Iris pigment epithelial cell (primary cell): ENCODE data around the gene ARHGAP27.

Experiments used
- DNase-seq: peaks from one replicate; pipeline ENCODE4 v3.0.0-alpha.2; 2011; ENCODE audit warnings: low read depth

Gene ARHGAP27

GRCh38 chr17:45385331-45385997 lies 47.2 kb downstream of the ARHGAP27 start:
- peak; percentile 68 for DNase-seq

GRCh38 chr17:45384789-45385262 lies 47.8 kb downstream of the ARHGAP27 start:
- DNase-seq = no peak

- DNase-seq = no peak
These were observed 48.5 kb downstream of the ARHGAP27 start for GRCh38 chr17:45384047-45384788.

GRCh38 chr17:45383003-45383402 lies 49.7 kb downstream of the ARHGAP27 start:
- no peak for DNase-seq

- DNase-seq = no peak
These were observed 50.4 kb downstream of the ARHGAP27 start for GRCh38 chr17:45382226-45382625.

- DNase-seq = peak; percentile 36
These were observed 51.7 kb downstream of the ARHGAP27 start for GRCh38 chr17:45380991-45381390.

- no peak for DNase-seq
These were observed 52.5 kb downstream of the ARHGAP27 start for GRCh38 chr17:45380046-45380765.

- DNase-seq = no peak
These were observed 55.3 kb downstream of the ARHGAP27 start for GRCh38 chr17:45377401-45377800.

- no peak for DNase-seq
These were observed 56.3 kb downstream of the ARHGAP27 start for GRCh38 chr17:45376171-45377005.

- no peak for DNase-seq
These were observed 58.2 kb downstream of the ARHGAP27 start for GRCh38 chr17:45374501-45374900.

- DNase-seq = peak; percentile 16
These were observed 60.3 kb downstream of the ARHGAP27 start for GRCh38 chr17:45372325-45372869.

- peak; percentile 96 for DNase-seq
These were observed 61.0 kb downstream of the ARHGAP27 start for GRCh38 chr17:45371414-45372324.

GRCh38 chr17:45370949-45371413 lies 61.7 kb downstream of the ARHGAP27 start:
- peak; percentile 53 for DNase-seq

GRCh38 chr17:45369421-45369820 lies 63.2 kb downstream of the ARHGAP27 start:
- DNase-seq = no peak

- peak; percentile 84 for DNase-seq
These were observed 64.0 kb downstream of the ARHGAP27 start for GRCh38 chr17:45368651-45369050.

GRCh38 chr17:45367216-45367615 lies 65.5 kb downstream of the ARHGAP27 start:
- DNase-seq = no peak

GRCh38 chr17:45366691-45367090 lies 66.0 kb downstream of the ARHGAP27 start:
- no peak for DNase-seq

GRCh38 chr17:45366049-45366448 lies 66.6 kb downstream of the ARHGAP27 start:
- DNase-seq = no peak

GRCh38 chr17:45364531-45365390 lies 67.9 kb downstream of the ARHGAP27 start:
- peak; percentile 42 for DNase-seq
